ENCODE measurements around the gene KRTAP5-8. TPM values are rescaled to one million over a fixed set of nuclear protein-coding genes. Genes with fewer than 3 reads are reported as not detected.

The KRTAP5-8 gene
- total and polyA plus RNA-seq, 2 donors (not counting 3 experiments of a cell fraction or from before 2014, with no cell fraction given) = 0.17 TPM; not detected in 1

DNA sequence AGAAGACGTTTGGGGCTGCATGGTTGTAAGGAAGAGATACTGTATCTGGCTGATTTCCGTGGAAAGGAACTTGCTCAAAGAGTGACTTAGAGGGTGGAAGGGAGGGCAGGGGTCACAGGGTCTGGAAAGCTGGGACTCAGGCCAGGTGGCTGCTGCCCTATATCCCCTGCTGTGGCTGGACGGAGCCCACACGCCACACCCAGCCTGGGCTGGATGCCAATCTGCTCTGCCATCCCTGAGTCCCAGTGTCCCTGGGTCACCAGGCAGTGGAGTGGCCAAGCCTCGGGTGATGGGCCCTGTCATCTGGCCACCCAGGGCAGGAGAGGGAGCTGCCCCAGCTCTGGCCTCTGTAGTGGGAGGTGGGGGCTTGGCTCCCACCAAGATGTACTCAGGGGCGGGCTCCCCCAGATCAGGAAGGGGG lies 37.2 kb upstream of the KRTAP5-8 start:
- BruUV-seq (replicated peaks) = no TSS peak
- no peak for TF ChIP-seq POLR2A (IDR thresholded peaks at IDR 0.05; ENCODE audit: low read depth, low read length)
- no peak for TF ChIP-seq MYC (IDR thresholded peaks at IDR 0.05; ENCODE audit: low read depth, low read length)
- no peak for TF ChIP-seq EZH2 (IDR thresholded peaks at IDR 0.05; ENCODE audit: borderline replicate concordance, low read depth, low read length, severe bottlenecking)
- no peak for TF ChIP-seq POLR2AphosphoS5 (IDR thresholded peaks at IDR 0.05; ENCODE audit: insufficient read depth, low read depth, low read length)
- TF ChIP-seq FOS (IDR thresholded peaks at IDR 0.05; ENCODE audit: borderline replicate concordance, insufficient read depth, low read length) = no peak
- no peak for TF ChIP-seq JUN (IDR thresholded peaks at IDR 0.05; ENCODE audit: borderline replicate concordance, insufficient read depth, insufficient read length, low read depth)
- Histone ChIP-seq H3K9me3 (replicated peaks; ENCODE audit: control insufficient read depth, insufficient read depth, low read length) (no peaks in the 10 kb centered on the region), H3K79me2 (ENCODE audit: control insufficient read depth, insufficient read depth, low read length) (no peaks in the 10 kb centered on the region), H3K9ac (replicated peaks; ENCODE audit: extremely low read depth, insufficient read depth, low read length) (no peak overlapping the region), H3K4me1 (ENCODE audit: control insufficient read depth, extremely low read depth, insufficient read depth, low read length) (no peaks in the 10 kb centered on the region), H3K9me1 (replicated peaks; ENCODE audit: control insufficient read depth, extremely low read depth, insufficient read depth, low read length) (no peaks in the 10 kb centered on the region), H4K20me1 (replicated peaks; ENCODE audit: control insufficient read depth, extremely low read depth, insufficient read depth, low read length) (no peaks in the 10 kb centered on the region), H3K27me3 (ENCODE audit: control insufficient read depth in 2 of 2, insufficient read depth in 2 of 2, low read length in 2 of 2) (no peaks in the 10 kb centered on the region), H3K27ac (ENCODE audit: insufficient read depth, low read depth, low read length) (no peak overlapping the region), H2AFZ (ENCODE audit: low read depth, low read length) (no peak overlapping the region), H3K4me3 (replicated peaks in 1 of 3; ENCODE audit: insufficient read depth in 1 of 3, low read depth in 1 of 3, low read length in 3 of 3) (no peak overlapping the region), H3K36me3 (ENCODE audit: control insufficient read depth in 2 of 2, extremely low read depth in 1 of 2, insufficient read depth in 2 of 2, low read length in 2 of 2) (peaks cover 6 to 31% of the 10 kb centered on the region in 2 experiments), H3K4me2 (ENCODE audit: insufficient read depth, low read length) (no peak overlapping the region)
- intact Hi-C loops (cut with micrococcal nuclease) (no loop called here), dilution Hi-C loops (cut with MboI; ENCODE audit: extremely low pct_ligation_motif_present, low sequenced_read_pairs) (no loop called here)
- DNase-seq (ENCODE audit: low read depth, low spot score) (no peak), FAIRE-seq (no peak)
- ChIA-PET POLR2A (no interaction called here), CTCF (interaction anchor here (1.4 kb wide), 1 partner anchor 79 kb away, joined by 3 read pairs; no protein-coding TSS in a partner anchor)

DNA sequence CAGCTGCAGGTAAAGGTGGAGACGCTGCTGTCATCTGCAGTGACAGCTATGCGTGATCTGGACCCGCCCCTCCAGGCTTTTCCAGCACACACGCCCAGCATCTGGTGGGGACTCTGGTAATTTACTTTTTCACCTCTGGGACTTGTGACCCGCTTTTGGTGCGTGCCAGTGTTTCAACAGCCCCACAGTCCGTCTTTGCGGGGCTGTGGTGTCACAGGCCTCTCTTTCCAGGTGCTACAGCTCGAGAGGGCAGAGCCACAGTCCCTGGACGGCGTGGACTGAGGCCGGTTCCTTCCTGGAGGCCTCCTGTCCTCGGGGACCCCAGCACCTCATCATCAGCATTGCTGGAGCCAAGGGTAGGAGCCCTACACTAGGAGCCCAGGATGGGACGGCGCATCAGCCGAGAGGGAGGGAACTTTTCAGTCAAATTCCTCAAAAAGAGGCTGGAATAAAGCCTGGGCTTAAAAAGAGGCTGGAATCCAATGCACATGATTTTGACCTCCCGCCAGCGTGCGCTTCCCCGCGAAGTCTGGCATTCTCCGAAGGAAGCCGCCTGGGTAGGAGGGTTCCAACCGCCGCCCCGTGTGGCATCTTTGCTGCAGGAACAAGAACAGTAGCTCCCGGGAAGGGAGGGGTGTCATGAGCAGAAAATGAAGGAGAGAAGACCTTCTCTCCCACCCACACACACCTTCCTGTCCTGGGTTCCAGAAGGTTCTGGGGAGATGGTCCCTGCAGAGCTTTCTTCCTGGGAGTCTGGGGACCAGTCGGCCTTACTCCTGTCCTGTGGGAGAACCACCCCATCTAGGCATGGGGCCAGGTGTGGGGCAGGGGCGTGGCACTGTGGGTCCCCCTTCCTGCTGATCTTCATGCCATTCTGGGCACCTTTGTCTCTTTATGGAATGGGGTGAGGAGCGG lies 36.5 kb upstream of the KRTAP5-8 start:
- H3K9me3 ChIP-seq (replicated peaks; ENCODE audit: control insufficient read depth, insufficient read depth, low read length) = no peaks in the 10 kb centered on the region
- no peaks in the 10 kb centered on the region for H3K27me3 ChIP-seq (ENCODE audit: control insufficient read depth in 2 of 2, insufficient read depth in 2 of 2, low read length in 2 of 2)
- no peak overlapping the region for H2AFZ ChIP-seq (ENCODE audit: low read depth, low read length)
- DNase-seq (ENCODE audit: low read depth, low spot score) (no peak), FAIRE-seq (no peak)
- no peaks in the 10 kb centered on the region for H3K79me2 ChIP-seq (ENCODE audit: control insufficient read depth, insufficient read depth, low read length)
- H3K9me1 ChIP-seq (replicated peaks; ENCODE audit: control insufficient read depth, extremely low read depth, insufficient read depth, low read length) = no peaks in the 10 kb centered on the region
- ChIA-PET POLR2A (no interaction called here), CTCF (interaction anchor here (1.4 kb wide), 1 partner anchor 79 kb away, joined by 3 read pairs; no protein-coding TSS in a partner anchor)
- H4K20me1 ChIP-seq (replicated peaks; ENCODE audit: control insufficient read depth, extremely low read depth, insufficient read depth, low read length) = no peaks in the 10 kb centered on the region
- no peak overlapping the region for H3K4me3 ChIP-seq (replicated peaks in 1 of 3; ENCODE audit: insufficient read depth in 1 of 3, low read depth in 1 of 3, low read length in 3 of 3)
- no TSS peak for BruUV-seq (replicated peaks)
- no peak overlapping the region for H3K27ac ChIP-seq (ENCODE audit: insufficient read depth, low read depth, low read length)
- TF ChIP-seq, protein P1, sequence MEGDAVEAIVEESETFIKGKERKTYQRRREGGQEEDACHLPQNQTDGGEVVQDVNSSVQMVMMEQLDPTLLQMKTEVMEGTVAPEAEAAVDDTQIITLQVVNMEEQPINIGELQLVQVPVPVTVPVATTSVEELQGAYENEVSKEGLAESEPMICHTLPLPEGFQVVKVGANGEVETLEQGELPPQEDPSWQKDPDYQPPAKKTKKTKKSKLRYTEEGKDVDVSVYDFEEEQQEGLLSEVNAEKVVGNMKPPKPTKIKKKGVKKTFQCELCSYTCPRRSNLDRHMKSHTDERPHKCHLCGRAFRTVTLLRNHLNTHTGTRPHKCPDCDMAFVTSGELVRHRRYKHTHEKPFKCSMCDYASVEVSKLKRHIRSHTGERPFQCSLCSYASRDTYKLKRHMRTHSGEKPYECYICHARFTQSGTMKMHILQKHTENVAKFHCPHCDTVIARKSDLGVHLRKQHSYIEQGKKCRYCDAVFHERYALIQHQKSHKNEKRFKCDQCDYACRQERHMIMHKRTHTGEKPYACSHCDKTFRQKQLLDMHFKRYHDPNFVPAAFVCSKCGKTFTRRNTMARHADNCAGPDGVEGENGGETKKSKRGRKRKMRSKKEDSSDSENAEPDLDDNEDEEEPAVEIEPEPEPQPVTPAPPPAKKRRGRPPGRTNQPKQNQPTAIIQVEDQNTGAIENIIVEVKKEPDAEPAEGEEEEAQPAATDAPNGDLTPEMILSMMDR (IDR thresholded peaks at IDR 0.05; ENCODE audit: extremely low read depth in 1 of 2, insufficient read depth in 1 of 2, low read depth in 1 of 2, low read length in 2 of 2) = no peak
- TF ChIP-seq, protein P2, sequence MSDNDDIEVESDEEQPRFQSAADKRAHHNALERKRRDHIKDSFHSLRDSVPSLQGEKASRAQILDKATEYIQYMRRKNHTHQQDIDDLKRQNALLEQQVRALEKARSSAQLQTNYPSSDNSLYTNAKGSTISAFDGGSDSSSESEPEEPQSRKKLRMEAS (IDR thresholded peaks at IDR 0.05; ENCODE audit: insufficient read depth, insufficient read length) = no peak
- TF ChIP-seq EZH2 (IDR thresholded peaks at IDR 0.05; ENCODE audit: borderline replicate concordance, low read depth, low read length, severe bottlenecking) = no peak
- no peak for TF ChIP-seq GATA2 (IDR thresholded peaks at IDR 0.05; ENCODE audit: insufficient read depth, insufficient read length, low read depth, low read length)
- no peak for TF ChIP-seq POLR2A (IDR thresholded peaks at IDR 0.05; ENCODE audit: low read depth, low read length)
- TF ChIP-seq JUN (IDR thresholded peaks at IDR 0.05; ENCODE audit: borderline replicate concordance, insufficient read depth, insufficient read length, low read depth) = no peak
- TF ChIP-seq FOS (IDR thresholded peaks at IDR 0.05; ENCODE audit: borderline replicate concordance, insufficient read depth, low read length) = no peak
- TF ChIP-seq POLR2AphosphoS5 (IDR thresholded peaks at IDR 0.05; ENCODE audit: insufficient read depth, low read depth, low read length) = no peak
- no peak for TF ChIP-seq MYC (IDR thresholded peaks at IDR 0.05; ENCODE audit: low read depth, low read length)
- no peak overlapping the region for H3K4me2 ChIP-seq (ENCODE audit: insufficient read depth, low read length)
- no peaks in the 10 kb centered on the region for H3K4me1 ChIP-seq (ENCODE audit: control insufficient read depth, extremely low read depth, insufficient read depth, low read length)
- no peak overlapping the region for H3K9ac ChIP-seq (replicated peaks; ENCODE audit: extremely low read depth, insufficient read depth, low read length)
- intact Hi-C loops (cut with micrococcal nuclease) = no loop called here
- H3K36me3 ChIP-seq (ENCODE audit: control insufficient read depth in 2 of 2, extremely low read depth in 1 of 2, insufficient read depth in 2 of 2, low read length in 2 of 2) = peaks cover 6 to 24% of the 10 kb centered on the region in 2 experiments
- dilution Hi-C loops (cut with MboI; ENCODE audit: extremely low pct_ligation_motif_present, low sequenced_read_pairs) = no loop called here
